ENCODE measurements around the gene USP9X. TPM values are rescaled to one million over a fixed set of nuclear protein-coding genes. Genes with fewer than 3 reads are reported as not detected.
"Not testable (repeated sequence)": the region's sequence is repeated elsewhere in the genome, so short reads cannot be mapped to it uniquely, and the experiment has no call there.

The USP9X gene
- total and polyA plus RNA-seq, 8 donors = 55.6 to 86.0 (median 62.7) TPM

- DNase-seq (no peak), ATAC-seq (peak; percentile 69)
- H3K4me1 ChIP-seq = peaks cover 3 to 30% of the 10 kb centered on the region in 2 donors
- no peak overlapping the region for H3K27ac ChIP-seq
- H3K36me3 ChIP-seq = no peaks in the 10 kb centered on the region
- no peak for TF ChIP-seq CTCF (IDR thresholded peaks at IDR 0.05)
- peaks cover 0 to 4% of the 10 kb centered on the region in 2 donors for H3K27me3 ChIP-seq
- no peak overlapping the region for H3K4me3 ChIP-seq
- intact Hi-C loops (cut with DNase I) = no loop called here
- no peaks in the 10 kb centered on the region for H3K9me3 ChIP-seq
These were observed 15.0 kb downstream of the USP9X start for GRCh38 chrX:41100200-41100599.

- Histone ChIP-seq H3K9me3 (no peaks in the 10 kb centered on the region), H3K27ac (no peak overlapping the region), H3K4me1 (peaks cover 3 to 30% of the 10 kb centered on the region in 2 donors), H3K4me3 (no peak overlapping the region), H3K27me3 (peaks cover 0 to 4% of the 10 kb centered on the region in 2 donors), H3K36me3 (no peaks in the 10 kb centered on the region)
- no peak for TF ChIP-seq CTCF (IDR thresholded peaks at IDR 0.05)
- DNase-seq (no peak), ATAC-seq (no peak)
- intact Hi-C loops (cut with DNase I) = no loop called here
These were observed 15.6 kb downstream of the USP9X start for GRCh38 chrX:41100819-41101218.

GRCh38 chrX:41105005-41105404, 19.8 kb downstream of the USP9X start:
- no peak for ATAC-seq
- intact Hi-C loops (cut with DNase I) = no loop called here

GRCh38 chrX:41106257-41106656, 21.0 kb downstream of the USP9X start:
- ATAC-seq; H3K9me3 ChIP-seq; intact Hi-C loops (cut with DNase I); DNase-seq; H3K27ac ChIP-seq; H3K27me3 ChIP-seq; H3K4me3 ChIP-seq; H3K36me3 ChIP-seq: not testable (repeated sequence)
- peaks cover 0 to 52% of the 10 kb centered on the region in 2 donors for H3K4me1 ChIP-seq

More at GRCh38 chrX:41105005-41105404, 19.8 kb downstream of the USP9X start:
- Histone ChIP-seq H3K4me3 (no peak overlapping the region), H3K27me3 (peaks cover 0 to 4% of the 10 kb centered on the region in 2 donors), H3K4me1 (peaks cover 3 to 47% of the 10 kb centered on the region in 2 donors), H3K36me3 (no peaks in the 10 kb centered on the region), H3K9me3 (no peaks in the 10 kb centered on the region), H3K27ac (no peak overlapping the region)
- no peak for TF ChIP-seq CTCF (IDR thresholded peaks at IDR 0.05)
- DNase-seq = no peak

- intact Hi-C loops (cut with DNase I) = no loop called here
- TF ChIP-seq CTCF (IDR thresholded peaks at IDR 0.05) = no peak
- DNase-seq (no peak), ATAC-seq (no peak)
- Histone ChIP-seq H3K27ac (no peak overlapping the region), H3K9me3 (no peaks in the 10 kb centered on the region), H3K4me1 (peaks cover 0 to 60% of the 10 kb centered on the region in 2 donors), H3K36me3 (no peaks in the 10 kb centered on the region), H3K4me3 (no peak overlapping the region), H3K27me3 (peaks cover 0 to 4% of the 10 kb centered on the region in 2 donors)
These were observed 22.8 kb downstream of the USP9X start for GRCh38 chrX:41108007-41108406.
